ENCODE data around the gene TMPRSS4.

The TMPRSS4 gene

DNA sequence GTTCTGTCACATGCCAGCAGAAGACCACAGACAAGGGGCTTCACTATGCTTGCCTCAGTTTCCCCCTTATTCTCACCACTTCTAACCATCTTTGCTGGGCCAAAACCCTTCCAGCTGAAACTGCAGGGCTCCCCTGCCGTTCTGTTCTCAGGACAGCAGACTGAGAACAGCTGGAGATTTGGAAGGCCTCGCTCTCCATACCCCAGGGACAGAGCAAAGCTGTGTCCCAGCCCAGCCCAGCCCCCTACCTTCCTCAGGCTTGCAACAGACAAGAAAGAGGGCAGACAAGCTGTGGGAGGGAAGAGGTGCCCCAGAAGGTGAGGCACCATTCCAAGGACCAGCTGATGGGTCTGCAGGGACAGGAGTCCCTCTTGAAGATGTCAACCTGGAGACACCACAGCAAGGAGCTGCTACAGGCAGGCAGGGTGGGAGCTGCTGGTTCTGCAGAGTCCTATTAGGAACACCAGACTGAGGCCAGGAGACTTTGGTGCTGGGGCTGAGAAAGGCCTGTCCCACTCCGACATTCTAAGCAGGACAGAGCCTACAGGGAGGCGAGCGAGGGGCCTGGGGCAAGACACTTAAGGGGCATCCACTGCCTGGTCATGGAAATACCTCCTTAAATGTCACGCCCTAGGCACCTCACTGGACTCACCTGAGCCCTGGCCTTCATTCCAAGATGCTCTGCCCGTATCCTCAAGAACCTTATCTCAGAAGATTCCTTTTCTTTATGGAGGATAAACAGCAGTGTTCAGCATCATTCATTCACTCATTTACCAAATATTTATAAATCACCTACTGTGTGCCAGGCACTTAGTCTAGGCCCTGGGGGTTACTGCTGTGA, 92.6 kb downstream of the TMPRSS4 start:
- in situ Hi-C loops (cut with MboI; ENCODE audit: low sequenced_read_pairs) = no loop called here

DNA sequence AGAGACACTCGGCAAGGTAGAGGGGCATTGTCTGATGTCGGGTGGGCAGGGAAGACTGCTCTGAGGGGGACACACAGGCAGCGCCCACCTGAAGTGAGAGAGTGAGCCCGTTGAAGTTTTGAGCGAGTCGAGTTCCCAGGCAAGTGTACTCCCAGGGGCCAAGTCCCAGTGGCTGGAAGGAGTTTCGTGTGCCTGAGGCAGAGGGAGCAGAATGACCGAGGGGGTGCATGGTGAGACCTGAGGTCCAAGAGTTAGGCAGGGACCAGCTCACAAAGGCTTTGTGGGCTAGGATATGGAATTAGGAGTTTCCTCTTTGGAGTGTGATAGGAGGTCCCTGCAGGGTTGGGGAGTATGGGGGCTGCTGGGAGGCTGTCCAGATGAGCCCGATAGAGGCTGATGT, 93.4 kb downstream of the TMPRSS4 start:
- in situ Hi-C loops (cut with MboI; ENCODE audit: low sequenced_read_pairs) = no loop called here

- in situ Hi-C loops (cut with MboI; ENCODE audit: low sequenced_read_pairs) = no loop called here
These were observed 94.0 kb downstream of the TMPRSS4 start for GRCh38 chr11:118170882-118171268.
